HG02678 (cell line): ENCODE data around the gene RUNX3.

Source experiments
- ATAC-seq: cut with Tn5 transposase; IDR thresholded peaks from one replicate; pipeline ENCODE4 v1.9.1; 2021; ENCODE audit warnings: mild to moderate bottlenecking, moderate library complexity; ENCODE audit not compliant: unreplicated experiment

RUNX3 gene

DNA sequence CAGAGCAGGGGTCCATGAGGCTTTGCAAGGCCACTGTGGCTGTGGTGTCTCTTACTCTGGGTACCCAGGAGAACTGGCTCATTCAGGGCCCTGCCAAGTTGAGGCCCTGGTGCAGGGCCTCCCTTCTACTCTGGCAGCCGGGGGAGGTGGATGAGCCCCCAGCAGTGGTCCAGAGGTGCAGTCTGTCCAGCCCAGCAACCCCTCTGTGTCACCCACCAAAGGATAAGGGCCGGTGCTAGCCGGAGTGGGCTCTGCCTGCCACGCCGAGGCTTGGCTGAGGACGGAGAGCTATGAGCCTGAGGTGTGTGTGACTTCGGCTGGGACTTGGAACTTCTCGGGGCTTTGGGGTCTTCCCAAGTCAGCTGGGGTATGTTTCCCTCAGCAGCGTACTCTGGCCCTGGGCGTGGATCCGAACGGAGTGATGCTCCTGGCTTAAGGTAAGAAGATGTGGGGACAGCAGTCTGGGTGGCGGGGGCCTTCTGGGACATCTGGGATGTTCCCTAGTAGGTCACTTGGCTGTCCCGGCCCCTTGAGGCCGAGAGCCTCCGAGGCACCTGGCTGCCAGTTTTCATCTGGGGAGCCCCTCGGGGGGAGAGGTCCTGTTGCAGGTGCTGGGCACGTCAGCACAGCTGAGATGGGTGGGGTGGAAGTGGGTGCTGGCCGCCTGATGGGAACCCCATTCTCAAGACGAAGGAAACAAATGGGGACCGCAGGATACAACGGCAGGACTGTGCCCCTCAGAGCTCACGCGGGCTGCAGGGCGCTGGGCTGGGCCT is 25.9 kb downstream of the RUNX3 start:
- ATAC-seq = no peak

DNA sequence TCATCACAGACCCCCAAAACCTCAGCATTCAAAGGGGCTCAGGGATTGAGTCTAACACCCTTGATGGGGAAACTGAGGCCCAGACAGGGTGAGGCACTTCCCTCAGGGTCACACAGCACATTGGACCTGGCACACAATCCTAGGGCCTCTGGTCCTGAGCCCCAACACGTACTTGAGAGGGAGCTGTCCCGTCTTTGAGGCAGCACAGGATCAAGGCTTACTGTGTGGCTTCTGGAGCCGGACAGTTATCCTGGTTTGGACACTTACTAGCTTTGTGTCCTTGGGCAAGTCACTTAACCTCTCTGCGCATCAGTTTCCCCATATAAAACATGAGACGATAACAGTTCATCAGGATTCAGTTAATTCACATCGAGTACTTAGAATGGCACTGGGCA is 26.5 kb downstream of the RUNX3 start:
- no peak for ATAC-seq

DNA sequence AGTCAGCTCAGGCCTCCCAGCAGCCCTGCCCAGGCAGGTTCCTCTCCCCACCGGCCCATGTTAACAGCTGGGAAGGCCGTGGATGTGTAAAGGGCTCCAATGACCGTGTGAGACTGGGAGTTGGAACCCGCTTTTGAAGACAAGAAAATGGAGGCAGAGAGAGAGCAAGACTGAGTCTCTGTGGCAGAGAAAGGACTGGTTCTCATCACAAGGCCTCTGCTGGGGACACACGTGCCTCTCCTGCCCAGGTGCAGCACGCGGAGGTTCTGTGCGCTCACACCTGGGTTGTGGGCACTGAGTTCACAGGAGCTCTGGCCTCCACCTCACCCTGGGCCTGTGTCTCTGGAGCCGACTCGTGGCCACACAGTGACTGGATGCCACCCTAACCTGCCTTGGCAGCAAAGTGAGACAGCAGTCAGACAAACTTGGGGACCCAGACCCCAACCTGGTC is 27.0 kb downstream of the RUNX3 start:
- ATAC-seq = no peak

DNA sequence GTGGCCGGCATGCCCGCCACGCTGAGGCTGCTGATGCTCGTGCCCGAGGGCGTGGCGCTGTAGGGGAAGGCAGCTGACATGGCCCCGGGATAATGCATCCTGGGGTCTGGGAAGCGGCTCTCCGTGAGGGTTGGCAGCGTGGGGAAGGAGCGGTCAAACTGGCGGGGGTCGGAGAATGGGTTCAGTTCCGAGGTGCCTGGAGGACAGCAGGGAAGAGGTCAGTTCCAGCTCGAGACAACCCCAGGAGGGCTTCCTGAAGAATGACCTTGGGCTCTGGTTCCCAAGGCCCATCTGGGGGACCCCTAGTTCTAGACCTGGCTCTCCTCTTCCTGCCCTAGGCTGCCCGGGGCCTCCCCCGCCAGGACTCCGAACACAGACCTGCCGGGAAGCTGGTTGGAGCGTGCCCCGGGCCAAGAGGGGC is 27.6 kb downstream of the RUNX3 start:
- no peak for ATAC-seq

DNA sequence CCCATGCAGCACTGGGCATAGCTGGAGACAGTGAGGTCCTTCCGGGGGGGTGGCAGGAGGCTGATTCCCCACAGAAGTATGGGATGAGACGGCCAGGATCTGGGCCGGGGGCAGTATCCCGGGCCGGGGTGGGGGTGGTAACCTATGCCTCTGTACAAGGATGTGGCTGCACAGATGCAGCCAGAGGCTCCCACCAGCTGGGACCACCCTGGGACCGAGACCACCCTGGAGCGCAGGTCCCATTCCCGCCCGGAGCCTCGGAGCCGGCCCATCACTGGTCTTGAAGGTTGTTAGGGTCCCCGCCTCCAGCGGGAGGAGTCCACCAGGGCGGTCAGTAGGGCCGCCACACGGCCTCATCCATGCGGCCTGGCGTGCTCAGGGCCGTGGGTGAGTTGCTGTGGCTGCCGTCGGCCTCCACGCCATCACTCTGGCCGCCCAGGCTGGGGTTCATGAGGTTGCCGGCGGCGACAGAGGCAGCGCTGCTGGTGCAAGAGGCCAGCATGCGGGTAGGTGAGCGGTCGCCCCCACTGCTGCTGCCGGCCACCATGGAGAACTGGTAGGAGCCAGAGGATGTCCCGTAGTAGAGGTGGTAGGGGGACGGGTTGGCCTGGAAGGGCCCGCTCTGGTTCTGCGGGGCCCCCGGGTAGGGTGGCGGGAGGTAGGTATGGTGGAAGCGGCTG is 28.1 kb downstream of the RUNX3 start:
- ATAC-seq = no peak

DNA sequence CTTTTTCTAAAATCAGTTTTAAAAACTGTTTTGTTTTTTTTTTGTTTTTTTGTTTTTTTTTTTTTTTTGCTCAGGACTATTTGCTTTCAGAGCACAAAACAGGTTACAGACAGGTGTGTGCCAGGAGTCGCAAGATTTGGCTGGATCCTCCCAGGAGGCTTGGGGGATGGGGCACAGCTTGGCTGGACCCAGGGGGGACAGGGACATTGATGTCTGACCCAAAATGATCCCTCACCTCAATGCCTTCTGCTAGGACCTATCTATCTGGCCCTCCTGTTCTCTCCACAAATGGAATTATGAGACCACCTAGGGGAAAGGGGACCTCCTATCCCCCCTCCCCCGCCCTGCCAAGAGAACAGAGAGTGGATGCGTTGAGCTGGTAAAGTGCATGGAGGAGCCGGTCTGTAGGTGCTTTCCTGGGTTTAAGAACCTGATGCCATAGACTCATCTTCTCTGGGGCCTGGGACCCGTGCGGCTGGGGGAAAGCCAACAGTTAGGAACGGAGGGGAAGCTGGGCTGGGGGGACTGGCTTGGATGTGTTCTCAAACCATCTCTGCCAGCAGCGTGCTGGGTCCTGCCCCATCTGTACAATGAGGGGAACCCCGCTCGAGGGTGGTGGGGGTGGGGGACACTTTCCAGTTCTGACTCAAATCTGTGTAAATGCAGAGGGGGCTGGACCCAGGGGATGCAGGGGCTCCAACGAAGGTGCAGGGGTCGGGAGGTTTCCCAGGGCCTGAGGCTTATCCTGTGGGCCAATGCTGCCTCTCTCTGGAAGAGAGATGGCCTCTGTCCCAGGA is 28.9 kb downstream of the RUNX3 start:
- no peak for ATAC-seq

DNA sequence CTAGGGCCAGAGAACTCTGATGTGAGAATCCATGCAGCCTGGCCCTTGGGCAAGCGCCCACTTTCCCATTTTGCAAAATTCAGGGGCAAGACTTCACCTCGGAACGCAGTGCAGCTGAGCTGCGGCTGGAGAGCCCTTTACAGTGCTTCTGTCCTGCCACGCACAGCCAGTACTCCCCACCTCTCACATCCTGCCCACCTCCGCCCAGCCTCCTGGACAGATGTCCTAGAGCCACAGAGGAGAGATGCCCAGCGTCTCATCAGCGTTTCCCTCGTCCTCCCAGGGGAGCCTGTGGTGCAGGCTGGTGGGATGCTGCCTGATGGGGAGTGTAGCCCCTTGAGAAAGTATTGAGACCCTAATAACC is 29.6 kb downstream of the RUNX3 start:
- ATAC-seq = no peak

DNA sequence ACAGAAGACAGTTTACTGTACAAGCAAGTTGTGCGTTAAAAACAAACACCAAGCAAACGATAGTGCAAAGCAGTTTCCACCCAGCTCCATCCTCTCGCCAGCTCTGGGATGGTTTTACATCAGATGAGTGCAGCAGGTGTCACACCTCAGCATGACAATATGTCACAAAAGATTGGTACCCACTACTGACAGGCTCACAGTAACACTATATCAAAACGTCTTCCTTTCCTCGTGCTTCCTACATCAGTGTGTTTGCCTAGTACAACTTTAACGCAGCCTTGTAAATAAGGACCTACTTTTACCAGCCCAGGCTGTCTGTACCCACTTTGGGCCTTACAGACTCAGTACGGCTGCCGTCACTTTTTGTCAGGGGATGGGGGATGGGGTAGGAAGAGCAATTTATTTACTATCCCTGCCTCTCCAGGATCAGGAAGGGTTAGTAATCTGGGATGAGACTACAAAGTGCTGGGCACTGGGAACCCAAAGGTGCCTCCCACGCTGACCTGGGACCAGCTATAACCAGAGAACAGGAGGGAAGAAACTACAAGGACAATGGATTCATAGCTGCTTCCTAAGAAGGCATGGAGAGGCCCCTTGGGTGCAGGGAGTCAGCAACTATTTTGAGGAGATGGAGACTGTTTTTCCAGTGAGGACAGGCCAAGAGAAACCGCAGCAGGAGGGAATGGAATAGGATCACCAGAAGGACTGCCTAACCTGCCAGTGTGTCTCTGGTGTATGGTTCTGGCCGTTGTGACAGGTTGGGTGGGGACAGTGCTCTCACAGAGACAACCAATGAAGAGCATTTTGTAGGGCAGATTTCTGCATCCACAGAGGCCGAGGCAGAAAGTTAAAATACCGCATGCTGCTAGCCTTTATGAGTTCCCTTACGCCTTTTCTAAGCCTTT is 30.2 kb downstream of the RUNX3 start:
- no peak for ATAC-seq

DNA sequence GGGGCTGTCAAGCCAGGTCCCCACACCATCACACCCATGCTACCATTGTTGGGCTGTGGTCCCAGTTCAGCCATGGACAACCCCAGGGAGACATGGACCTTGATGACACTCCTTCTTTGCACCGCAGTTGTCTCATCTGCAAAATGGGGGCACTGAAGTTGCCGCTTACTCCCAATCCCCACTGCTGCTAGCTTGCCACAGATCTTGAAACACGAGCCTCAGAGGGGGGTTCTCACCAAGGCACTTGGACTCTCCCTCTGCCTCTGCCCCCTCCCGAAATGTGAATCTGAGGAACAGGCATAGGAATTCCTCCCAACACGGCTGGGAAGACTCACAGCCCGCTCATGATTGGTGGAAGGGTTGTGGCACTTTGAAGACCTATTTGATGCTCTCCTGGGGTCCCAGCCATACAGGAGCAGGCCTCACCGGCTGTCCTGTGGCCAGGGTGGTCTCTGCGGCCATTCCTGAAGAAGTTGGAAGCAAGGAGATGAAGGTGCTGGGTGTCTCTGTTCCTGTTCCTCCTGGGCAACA is 31.1 kb downstream of the RUNX3 start:
- no peak for ATAC-seq

DNA sequence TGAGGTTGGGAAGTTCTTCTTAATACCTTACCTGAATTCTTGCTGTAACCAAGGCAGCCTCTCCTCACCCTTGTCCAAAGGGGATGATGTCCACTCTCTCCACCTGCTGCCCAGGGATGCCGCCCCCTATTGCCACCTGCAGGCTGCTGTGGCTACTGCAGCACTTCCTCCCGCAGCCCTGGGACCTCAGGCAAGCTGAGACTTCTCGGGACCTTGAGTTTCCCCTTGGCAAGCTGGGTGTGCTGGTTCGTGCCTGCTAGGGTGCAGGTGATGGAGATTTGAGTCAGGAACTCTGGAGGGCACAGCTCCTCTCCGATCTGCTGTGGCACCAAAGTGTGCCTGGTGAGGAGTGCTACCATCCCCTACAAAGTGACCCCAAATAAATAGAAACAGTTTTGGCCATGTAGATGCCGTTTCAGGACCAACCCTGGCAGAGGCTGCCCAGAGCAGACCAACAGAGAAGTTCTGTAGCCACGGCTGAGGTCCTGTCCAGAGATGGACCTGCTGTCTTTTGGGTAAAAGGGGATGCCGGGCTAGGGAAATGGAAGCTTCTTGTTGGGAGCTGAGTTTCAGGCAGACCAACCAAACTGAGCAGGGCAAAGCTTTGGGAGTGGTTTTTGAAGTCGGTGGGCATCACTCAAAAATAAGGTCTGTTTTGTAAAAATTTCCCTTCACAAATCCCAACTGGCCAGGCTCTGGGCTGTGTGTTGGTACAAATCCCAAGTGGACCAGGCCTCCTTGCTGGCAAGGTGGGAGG is 31.7 kb downstream of the RUNX3 start:
- peak; percentile 34 for ATAC-seq

DNA sequence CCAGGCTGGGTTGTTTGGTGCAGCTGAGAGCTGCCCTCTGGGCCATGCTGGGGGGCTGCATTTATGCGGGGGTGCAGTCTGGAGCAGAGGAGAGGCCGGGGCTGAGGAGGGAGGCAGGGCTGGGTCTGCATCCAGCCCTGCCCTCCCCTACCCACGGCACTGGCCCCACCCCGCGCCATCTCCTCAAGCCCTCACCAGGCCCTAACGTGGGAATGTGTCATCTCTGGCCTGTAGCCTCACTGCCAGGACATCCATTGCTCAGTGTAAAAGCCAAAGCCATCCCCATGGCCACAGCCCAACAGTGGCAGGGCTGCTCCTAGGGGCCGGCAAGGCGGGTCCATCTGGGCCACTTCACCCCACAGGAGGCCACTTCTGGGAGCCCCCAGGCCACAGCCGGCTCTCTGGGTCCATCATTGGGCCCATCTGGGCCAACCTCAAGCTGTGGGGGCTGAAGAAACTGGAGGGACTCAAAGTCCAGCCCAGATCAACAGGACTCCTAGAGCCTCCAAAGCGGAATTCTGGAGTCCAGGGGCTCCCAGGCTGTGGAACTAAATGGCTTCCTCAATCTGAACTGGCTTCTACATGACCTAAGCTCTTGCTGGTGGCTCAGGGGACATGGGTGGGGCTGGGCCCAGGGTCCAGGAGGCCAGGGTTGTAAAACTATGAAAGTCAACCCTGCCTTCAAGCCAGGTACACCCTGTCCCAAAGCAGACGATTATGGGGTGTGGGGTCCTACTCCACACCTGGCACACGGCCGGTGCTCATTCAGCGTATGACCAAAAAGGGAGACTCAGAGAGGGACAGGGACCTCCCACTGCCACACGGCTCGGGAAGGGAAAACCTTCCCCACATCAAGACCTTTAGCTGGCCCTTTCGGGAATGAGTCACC is 32.6 kb downstream of the RUNX3 start:
- ATAC-seq = no peak

DNA sequence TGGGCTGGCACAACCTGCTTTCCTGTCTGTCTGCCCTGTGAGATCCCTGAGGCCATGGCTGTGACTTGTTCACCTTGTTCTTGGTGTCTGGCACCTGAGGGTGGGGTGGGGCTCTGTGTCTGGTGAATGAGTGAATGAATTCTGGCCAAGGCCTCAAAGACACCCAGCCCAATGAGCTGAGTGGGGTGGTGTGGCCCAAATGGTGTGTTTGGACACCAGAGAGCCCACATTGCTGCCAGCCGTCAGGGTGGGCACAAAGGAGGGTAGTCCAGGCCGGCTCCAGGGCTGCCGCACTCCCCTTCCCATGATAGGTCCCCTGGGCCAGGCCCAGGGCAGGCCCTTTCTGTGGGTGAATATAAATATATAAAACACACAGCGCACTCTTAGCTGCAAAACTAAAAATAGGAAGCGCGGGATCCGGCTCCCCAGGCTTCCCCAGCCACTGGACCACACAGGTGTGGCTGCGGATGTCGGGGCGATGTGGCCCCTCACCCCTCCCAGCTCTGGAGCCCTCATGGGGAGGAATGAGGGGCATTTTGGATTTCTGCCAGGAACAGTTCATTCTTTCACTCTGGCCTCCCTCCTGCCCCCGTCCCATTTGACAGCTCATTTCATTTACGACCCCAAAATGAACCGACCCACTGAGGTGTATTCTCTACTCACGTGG is 33.3 kb downstream of the RUNX3 start:
- ATAC-seq = no peak

DNA sequence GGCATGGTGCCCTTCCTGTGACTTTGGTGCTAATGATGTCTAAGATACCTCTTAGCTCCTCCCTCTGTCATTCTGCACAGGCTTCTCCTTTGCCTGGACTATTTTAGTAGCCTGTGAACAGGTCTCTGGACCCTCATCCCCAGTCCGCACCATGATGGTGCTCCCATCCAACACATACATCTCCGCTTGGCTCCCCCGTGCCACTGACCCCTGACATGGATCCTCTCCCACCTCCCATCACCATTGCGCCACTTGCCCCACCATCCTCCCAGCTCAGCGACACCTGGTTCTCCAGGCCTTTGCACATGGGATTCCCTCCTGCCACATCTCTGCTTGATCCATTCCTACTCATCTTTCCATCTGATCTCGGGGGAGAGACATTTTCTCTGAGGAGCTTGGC is 33.9 kb downstream of the RUNX3 start:
- ATAC-seq = no peak

DNA sequence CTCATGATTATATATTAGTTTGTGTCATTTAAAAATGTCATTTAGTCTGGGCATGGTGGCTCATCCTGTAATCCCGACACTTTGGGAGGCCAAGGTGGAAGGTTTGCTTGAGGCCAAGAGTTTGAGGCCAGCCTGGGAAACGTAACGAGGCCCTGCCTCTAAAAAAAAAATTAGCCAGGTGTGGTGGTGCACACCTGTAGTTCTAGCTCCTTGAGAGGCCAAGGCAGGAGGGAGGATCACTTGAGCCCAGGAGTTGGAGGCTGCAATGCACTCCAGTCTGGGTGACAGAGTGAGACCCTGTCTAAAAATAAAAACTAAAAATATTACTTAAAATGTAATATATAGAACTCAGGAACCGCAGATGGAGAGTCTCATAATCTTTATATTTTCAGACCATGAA is 34.6 kb downstream of the RUNX3 start:
- no peak for ATAC-seq

DNA sequence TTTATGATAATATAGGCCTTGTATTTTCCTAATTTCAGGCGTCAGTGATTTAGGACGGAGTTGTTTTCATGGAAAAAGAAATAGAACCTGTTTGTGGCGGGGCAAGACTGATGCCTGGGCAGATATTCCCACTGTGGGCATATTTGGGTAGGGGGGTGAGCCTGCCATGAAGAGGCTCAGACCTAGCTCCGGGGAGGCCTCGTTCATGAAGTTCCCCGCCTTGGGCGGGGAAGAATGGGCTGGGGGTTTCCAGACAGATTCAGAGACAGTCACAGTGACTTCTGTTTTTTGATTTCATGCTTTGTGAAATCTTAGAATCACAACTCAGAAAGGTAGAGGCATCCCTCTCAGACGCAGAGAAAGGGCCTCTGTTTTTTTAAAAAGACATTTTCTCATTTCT is 36.1 kb downstream of the RUNX3 start:
- no peak for ATAC-seq

DNA sequence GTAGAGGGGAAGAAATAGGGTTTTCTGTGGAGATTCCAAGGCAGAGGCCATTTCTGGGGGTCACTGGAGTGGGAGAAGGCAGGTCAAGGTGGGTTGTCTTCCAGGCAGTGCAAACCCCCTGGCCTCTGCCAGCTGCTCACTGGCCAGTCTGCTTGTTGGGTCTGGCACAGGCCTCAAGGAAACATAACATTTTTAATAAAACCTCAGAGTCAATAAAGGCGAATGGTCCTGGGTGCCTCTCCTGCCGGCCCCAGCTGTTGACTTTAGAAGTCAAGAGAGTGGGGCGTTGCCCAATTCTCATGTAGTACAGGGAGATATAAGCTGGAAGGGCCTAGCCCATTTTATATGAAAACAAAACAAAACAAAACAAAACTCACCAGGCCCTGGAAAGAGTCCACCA is 36.6 kb downstream of the RUNX3 start:
- no peak for ATAC-seq

DNA sequence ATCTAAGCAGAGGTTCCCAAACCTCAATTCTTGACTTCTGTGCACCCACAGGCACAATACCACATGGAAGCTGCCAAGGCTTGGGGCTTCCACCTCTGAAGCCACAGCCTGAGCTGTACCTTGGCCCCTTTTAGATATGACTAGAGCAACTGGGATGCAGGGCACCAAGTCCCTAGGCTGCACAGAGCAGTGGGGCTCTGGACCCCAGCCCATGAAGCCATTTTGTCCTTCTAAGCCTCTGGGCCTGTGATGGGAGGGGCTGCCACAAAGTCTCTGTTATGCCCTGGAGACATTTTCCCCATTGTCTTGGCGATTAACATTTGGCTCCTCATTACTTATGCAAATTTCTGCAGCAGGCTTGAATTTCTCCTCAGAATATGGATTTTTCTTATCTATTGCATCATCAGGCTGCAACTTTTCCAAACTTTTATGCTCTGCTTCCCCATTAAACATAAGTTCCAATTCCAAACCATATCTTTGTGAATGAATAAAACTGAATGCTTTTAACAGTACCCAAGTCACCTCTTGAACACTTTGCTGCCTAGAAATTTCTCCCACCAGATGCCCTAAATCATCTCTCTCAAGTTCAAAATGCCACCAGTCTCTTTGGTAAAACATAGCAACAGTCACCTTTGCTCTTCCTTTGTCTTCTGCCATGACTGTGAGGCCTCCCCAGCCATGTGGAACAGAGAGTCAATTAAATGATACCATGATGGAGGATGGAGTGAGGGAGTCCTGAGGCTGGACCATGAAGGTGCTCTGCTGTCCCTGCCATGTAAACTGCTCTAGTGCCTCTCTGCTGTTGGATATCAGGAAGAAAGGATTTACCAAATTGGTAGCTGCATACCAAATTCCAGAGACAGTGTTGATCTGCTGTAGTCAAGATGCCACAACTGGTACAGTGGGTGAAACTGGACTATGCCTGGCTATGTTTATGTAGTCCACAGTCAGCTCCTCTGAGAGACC is 37.6 kb downstream of the RUNX3 start:
- ATAC-seq = no peak
